ENCODE data around the gene ZFYVE1.

ZFYVE1 gene

DNA sequence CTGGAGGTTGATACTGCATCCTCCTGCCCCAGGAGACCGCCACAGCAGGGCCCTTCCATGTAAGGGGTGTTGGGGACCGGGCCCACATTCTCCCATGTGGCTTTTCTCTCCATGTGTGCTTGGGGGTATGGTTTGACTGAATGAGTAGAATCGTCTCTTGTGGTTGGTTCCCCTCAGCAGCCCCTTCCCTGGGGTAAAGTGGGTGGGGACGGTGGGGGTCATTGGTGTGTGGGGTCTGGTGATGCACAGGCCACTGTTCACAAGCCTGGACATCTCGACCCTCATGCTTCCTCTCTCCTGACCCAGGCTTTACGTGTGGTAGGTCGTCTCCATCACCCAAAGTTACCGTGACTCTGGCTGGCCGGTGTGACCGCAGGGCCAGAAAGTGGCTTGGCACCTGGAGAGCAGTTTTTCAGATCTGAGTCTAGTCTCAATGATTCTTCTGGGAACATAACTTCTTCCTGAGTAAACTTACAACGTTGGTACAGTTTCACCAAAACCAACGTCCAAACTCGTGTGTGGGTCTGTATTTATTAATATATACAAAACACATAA, 83.0 kb downstream of the ZFYVE1 start:
- TF ChIP-seq, protein P1, sequence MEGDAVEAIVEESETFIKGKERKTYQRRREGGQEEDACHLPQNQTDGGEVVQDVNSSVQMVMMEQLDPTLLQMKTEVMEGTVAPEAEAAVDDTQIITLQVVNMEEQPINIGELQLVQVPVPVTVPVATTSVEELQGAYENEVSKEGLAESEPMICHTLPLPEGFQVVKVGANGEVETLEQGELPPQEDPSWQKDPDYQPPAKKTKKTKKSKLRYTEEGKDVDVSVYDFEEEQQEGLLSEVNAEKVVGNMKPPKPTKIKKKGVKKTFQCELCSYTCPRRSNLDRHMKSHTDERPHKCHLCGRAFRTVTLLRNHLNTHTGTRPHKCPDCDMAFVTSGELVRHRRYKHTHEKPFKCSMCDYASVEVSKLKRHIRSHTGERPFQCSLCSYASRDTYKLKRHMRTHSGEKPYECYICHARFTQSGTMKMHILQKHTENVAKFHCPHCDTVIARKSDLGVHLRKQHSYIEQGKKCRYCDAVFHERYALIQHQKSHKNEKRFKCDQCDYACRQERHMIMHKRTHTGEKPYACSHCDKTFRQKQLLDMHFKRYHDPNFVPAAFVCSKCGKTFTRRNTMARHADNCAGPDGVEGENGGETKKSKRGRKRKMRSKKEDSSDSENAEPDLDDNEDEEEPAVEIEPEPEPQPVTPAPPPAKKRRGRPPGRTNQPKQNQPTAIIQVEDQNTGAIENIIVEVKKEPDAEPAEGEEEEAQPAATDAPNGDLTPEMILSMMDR (IDR thresholded peaks at IDR 0.05) = no peak
- no peaks in the 10 kb centered on the region for H3K27me3 ChIP-seq
- intact Hi-C loops (cut with DNase I; ENCODE audit: low total_unique reads) = no loop called here
- H3K36me3 ChIP-seq = peaks cover 46 to 90% (median 81%) of the 10 kb centered on the region in 3 donors
- H3K9me3 ChIP-seq = no peaks in the 10 kb centered on the region
- no peak for DNase-seq
- H3K4me3 ChIP-seq = no peak overlapping the region
- no peaks in the 10 kb centered on the region for H3K4me1 ChIP-seq
- H3K27ac ChIP-seq = no peak overlapping the region

DNA sequence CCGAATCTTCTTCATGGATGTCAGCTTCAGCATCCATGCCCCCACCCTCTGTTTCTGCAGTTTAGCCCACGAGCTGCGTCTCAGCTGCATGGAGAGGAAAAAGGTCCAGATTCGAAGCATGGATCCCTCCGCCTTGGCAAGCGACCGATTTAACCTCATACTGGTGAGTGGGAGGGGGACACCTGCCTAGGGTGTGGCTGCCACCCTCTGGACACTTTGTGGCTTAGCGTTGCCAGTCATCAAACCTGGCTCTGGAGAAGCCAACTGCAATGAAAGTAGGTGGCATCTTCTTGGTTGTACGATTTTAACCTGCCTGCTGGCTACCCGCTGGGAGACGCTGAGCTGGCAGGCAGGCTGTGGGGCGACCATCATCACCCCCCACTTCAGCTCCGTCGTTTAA, 84.0 kb downstream of the ZFYVE1 start:
- DNase-seq = no peak

GRCh38 chr14:72941286-72941985, 85.5 kb downstream of the ZFYVE1 start:
- no peaks in the 10 kb centered on the region for H3K4me1 ChIP-seq
- H3K4me3 ChIP-seq = no peak overlapping the region
- no peaks in the 10 kb centered on the region for H3K9me3 ChIP-seq
- H3K27me3 ChIP-seq = no peaks in the 10 kb centered on the region
- no peak for DNase-seq
- intact Hi-C loops (cut with DNase I; ENCODE audit: low total_unique reads) = no loop called here
- no peak overlapping the region for H3K27ac ChIP-seq
- peaks cover 45 to 89% (median 82%) of the 10 kb centered on the region in 3 donors for H3K36me3 ChIP-seq
- TF ChIP-seq, protein P1 (IDR thresholded peaks at IDR 0.05) = no peak

More for the DNA sequence above, 84.0 kb downstream of the ZFYVE1 start:
- Histone ChIP-seq H3K4me1 (no peaks in the 10 kb centered on the region), H3K36me3 (peaks cover 49 to 100% (median 92%) of the 10 kb centered on the region in 3 donors), H3K4me3 (no peak overlapping the region), H3K9me3 (no peaks in the 10 kb centered on the region), H3K27ac (no peak overlapping the region), H3K27me3 (no peaks in the 10 kb centered on the region)
- TF ChIP-seq, protein P1 (IDR thresholded peaks at IDR 0.05) = no peak
- intact Hi-C loops (cut with DNase I; ENCODE audit: low total_unique reads) = no loop called here

DNA sequence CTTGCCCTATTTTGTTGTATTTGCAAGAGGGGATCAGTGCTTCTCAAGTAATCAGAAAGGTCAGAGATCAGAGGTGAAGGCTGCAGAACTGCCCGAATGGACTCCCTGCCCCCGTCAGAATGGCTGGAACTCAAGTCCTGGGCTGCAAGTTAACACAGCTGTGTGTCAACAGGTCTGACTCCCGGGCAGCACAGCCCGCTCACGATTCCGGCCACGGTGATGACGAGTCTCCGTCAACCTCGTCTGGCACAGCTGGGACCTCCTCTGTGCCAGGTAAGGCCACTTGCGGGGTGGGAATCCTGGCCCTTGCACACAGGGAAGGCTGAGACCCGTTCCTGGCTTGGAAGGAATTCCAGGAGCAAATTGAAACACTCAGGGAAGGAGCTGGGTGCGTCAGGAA, 87.3 kb downstream of the ZFYVE1 start:
- no peak for DNase-seq
- no peaks in the 10 kb centered on the region for H3K4me1 ChIP-seq
- H3K4me3 ChIP-seq = no peak overlapping the region
- intact Hi-C loops (cut with DNase I; ENCODE audit: low total_unique reads) = no loop called here
- no peak overlapping the region for H3K27ac ChIP-seq
- H3K27me3 ChIP-seq = no peaks in the 10 kb centered on the region
- H3K36me3 ChIP-seq = peaks cover 36 to 71% (median 67%) of the 10 kb centered on the region in 3 donors
- no peaks in the 10 kb centered on the region for H3K9me3 ChIP-seq
- TF ChIP-seq, protein P1 (IDR thresholded peaks at IDR 0.05) = no peak

- H3K36me3 ChIP-seq = peaks cover 0 to 15% (median 1%) of the 10 kb centered on the region in 3 donors
- H3K27ac ChIP-seq = no peak overlapping the region
- no peaks in the 10 kb centered on the region for H3K4me1 ChIP-seq
- no peaks in the 10 kb centered on the region for H3K9me3 ChIP-seq
- TF ChIP-seq, protein P1 (IDR thresholded peaks at IDR 0.05) = no peak
- intact Hi-C loops (cut with DNase I; ENCODE audit: low total_unique reads) = no loop called here
- H3K27me3 ChIP-seq = no peaks in the 10 kb centered on the region
- no peak for DNase-seq
- H3K4me3 ChIP-seq = no peak overlapping the region
These were observed 94.0 kb downstream of the ZFYVE1 start for GRCh38 chr14:72932893-72933292.

All from tibial artery (tissue), 4 donors.